WTC11 (cell line): Measurements from ENCODE around the gene GNLY. TPM values are rescaled to one million over a fixed set of nuclear protein-coding genes. Genes with fewer than 3 reads are reported as not detected.

Experiments used
- ATAC-seq: fragments of 200-7000 bp; cut with Tn5 transposase; 2 replicates; pipeline ENCODE4 v1.10.0; 2021; ENCODE audit warnings: mild to moderate bottlenecking, moderate library complexity
- CTCF ChIA-PET: fragments of 300-600 bp; sonication (Branson Sonifier 250); formaldehyde crosslinking; loops from one replicate; lab custom pipeline; 2021; ENCODE audit warnings: antibody characterized with exemption; lab: Charles Lee
- POLR2A ChIA-PET: fragments of 350-600 bp; sonication (Branson Sonifier 250); formaldehyde crosslinking; loops from one replicate; lab custom pipeline; 2021; ENCODE audit warnings: antibody characterized with exemption; lab: Charles Lee
- DNase-seq: peaks from one replicate; pipeline ENCODE4 v3.0.0; 2021; ENCODE audit warnings: low spot score
- H3K27ac Mint-ChIP-seq: 2 replicates; pipeline ENCODE4 v1.8.0; 2021; ENCODE audit warnings: mixed read lengths
- H3K27me3 Mint-ChIP-seq: 2 replicates; pipeline ENCODE4 v1.8.0; 2021; ENCODE audit warnings: low read depth, mild to moderate bottlenecking, moderate library complexity, mixed read lengths
- H3K36me3 Mint-ChIP-seq: 2 replicates; pipeline ENCODE4 v1.8.0; 2021; ENCODE audit warnings: mixed read lengths
- H3K4me1 Mint-ChIP-seq: 2 replicates; pipeline ENCODE4 v1.8.0; 2022; ENCODE audit warnings: mixed read lengths
- H3K4me3 Mint-ChIP-seq: 2 replicates; pipeline ENCODE4 v1.8.0; 2021; ENCODE audit warnings: mild to moderate bottlenecking, moderate library complexity, mixed read lengths
- H3K9me3 Mint-ChIP-seq: 2 replicates; pipeline ENCODE4 v1.8.0; 2021; ENCODE audit warnings: mixed read lengths
- AR ChIP-seq: fragments of 250-450 bp; sonication (Bioruptor Pico); IDR thresholded peaks from 2 replicates; pipeline ENCODE4 v1.9.0; 2021; ENCODE audit warnings: mild to moderate bottlenecking
- E2F1 ChIP-seq: sonication (generic); formaldehyde crosslinking; IDR thresholded peaks from 2 replicates; pipeline ENCODE4 v1.8.0; 2022; ENCODE audit warnings: mild to moderate bottlenecking, missing genetic modification reagents
- EMX1 ChIP-seq: fragments of 250-450 bp; sonication (Bioruptor Pico); IDR thresholded peaks from 2 replicates; pipeline ENCODE4 v1.8.0; 2021; ENCODE audit warnings: mild to moderate bottlenecking
- ETV6 ChIP-seq: sonication (generic); formaldehyde crosslinking; IDR thresholded peaks from 2 replicates; pipeline ENCODE4 v1.8.1; 2022; ENCODE audit warnings: mild to moderate bottlenecking, missing genetic modification reagents
- FOXK1 ChIP-seq: sonication (generic); formaldehyde crosslinking; IDR thresholded peaks from 2 replicates; pipeline ENCODE4 v1.8.0; 2022; ENCODE audit warnings: mild to moderate bottlenecking, moderate library complexity, missing genetic modification reagents
- GRHL2 ChIP-seq: fragments of 250-450 bp; sonication (Bioruptor Pico); IDR thresholded peaks from 2 replicates; pipeline ENCODE4 v1.8.0; 2022; ENCODE audit warnings: mild to moderate bottlenecking, moderate library complexity; ENCODE audit not compliant: insufficient replicate concordance, severe bottlenecking
- GTF2I ChIP-seq: fragments of 250-450 bp; sonication (Bioruptor Pico); conservative IDR thresholded peaks from 2 replicates; pipeline ENCODE4 v1.4.0; 2021; ENCODE audit warnings: mild to moderate bottlenecking
- MLX ChIP-seq: sonication (generic); formaldehyde crosslinking; IDR thresholded peaks from 2 replicates; pipeline ENCODE4 v1.8.1; 2023; ENCODE audit warnings: mild to moderate bottlenecking, missing genetic modification reagents, moderate library complexity
- MYBL2 ChIP-seq: sonication (generic); formaldehyde crosslinking; IDR thresholded peaks from 2 replicates; pipeline ENCODE4 v1.8.1; 2023; ENCODE audit warnings: mild to moderate bottlenecking, moderate library complexity, missing genetic modification reagents
- NFE2L1 ChIP-seq: sonication (generic); formaldehyde crosslinking; IDR thresholded peaks from 2 replicates; pipeline ENCODE4 v1.8.1; 2023; ENCODE audit warnings: missing genetic modification reagents
- NFYB ChIP-seq: sonication (generic); formaldehyde crosslinking; conservative IDR thresholded peaks from 2 replicates; pipeline ENCODE4 v1.8.0; 2022; ENCODE audit warnings: low read depth, missing genetic modification reagents
- PRDM15 ChIP-seq: sonication (generic); formaldehyde crosslinking; IDR thresholded peaks from 2 replicates; pipeline ENCODE4 v1.8.0; 2022; ENCODE audit warnings: missing genetic modification reagents
- PRRX2 ChIP-seq: fragments of 250-450 bp; sonication (Bioruptor Pico); IDR thresholded peaks from 2 replicates; pipeline ENCODE4 v1.8.0; 2021; ENCODE audit warnings: mild to moderate bottlenecking
- TCF7 ChIP-seq: sonication (generic); formaldehyde crosslinking; IDR thresholded peaks from 2 replicates; pipeline ENCODE4 v1.8.0; 2022; ENCODE audit warnings: mild to moderate bottlenecking, low read depth, missing genetic modification reagents, moderate library complexity
- TEAD1 ChIP-seq: sonication (generic); formaldehyde crosslinking; IDR thresholded peaks from 2 replicates; pipeline ENCODE4 v1.8.0; 2022; ENCODE audit warnings: mild to moderate bottlenecking, missing genetic modification reagents
- ZNF219 ChIP-seq: sonication (generic); formaldehyde crosslinking; IDR thresholded peaks from 2 replicates; pipeline ENCODE4 v1.8.0; 2023; ENCODE audit warnings: missing genetic modification reagents, mild to moderate bottlenecking, borderline replicate concordance
- ZNF416 ChIP-seq: fragments of 250-450 bp; sonication (Bioruptor Pico); IDR thresholded peaks from 2 replicates; pipeline ENCODE4 v1.9.0; 2021; ENCODE audit warnings: mild to moderate bottlenecking, inconsistent platforms
- total RNA-seq: library from RNA; stranded (reverse); gene quantifications from 3 replicates; pipeline ENCODE4 v1.2.3, GENCODE V29; 2021

GNLY gene
- total RNA-seq, 1 experiment from 2014 or later: not detected

- no peak overlapping the region for H3K27ac Mint-ChIP-seq
- no peaks in the 10 kb centered on the region; the same call in 1 of the 2 replicates for H3K9me3 Mint-ChIP-seq
- peaks cover 9% of the 10 kb centered on the region for H3K4me1 Mint-ChIP-seq
- ATAC-seq (no peak), DNase-seq (no peak)
- POLR2A ChIA-PET: no interaction called here
- no peak for TF ChIP-seq TEAD1 (CRISPR knock-in tag)
- no peak for TF ChIP-seq MYBL2 (CRISPR knock-in tag)
- no peak for TF ChIP-seq GTF2I (CRISPR knock-in tag)
- CTCF ChIA-PET: interaction anchor here (0.7 to 5.8 kb wide), 10 partner anchors 16 to 108 kb away, joined by 3 to 31 read pairs (median 6); no protein-coding TSS in a partner anchor
- H3K4me3 Mint-ChIP-seq: no peak overlapping the region
- H3K36me3 Mint-ChIP-seq: no peaks in the 10 kb centered on the region
- H3K27me3 Mint-ChIP-seq: peaks cover 11% of the 10 kb centered on the region
Observed at GRCh38 chr2:85744741-85745601, 50.8 kb downstream of the GNLY start.

- Mint-ChIP-seq H3K27ac (no peak overlapping the region), H3K9me3 (no peaks in the 10 kb centered on the region), H3K36me3 (no peaks in the 10 kb centered on the region), H3K27me3 (peaks cover 17% of the 10 kb centered on the region), H3K4me1 (peaks cover 9% of the 10 kb centered on the region), H3K4me3 (no peak overlapping the region)
- ChIA-PET POLR2A (no interaction called here), CTCF (interaction anchor here (1.0 to 5.8 kb wide), 8 partner anchors 16 to 108 kb away, joined by 3 to 31 read pairs (median 8); no protein-coding TSS in a partner anchor)
- TF ChIP-seq TCF7 (CRISPR knock-in tag): no peak
- ATAC-seq (no peak), DNase-seq (no peak)
Observed at GRCh38 chr2:85745619-85746018, 51.5 kb downstream of the GNLY start.

- Mint-ChIP-seq H3K27me3 (peaks cover 23% of the 10 kb centered on the region), H3K4me1 (peaks cover 9% of the 10 kb centered on the region)
- no peak for DNase-seq
- no peak for TF ChIP-seq MLX (CRISPR knock-in tag)
- TF ChIP-seq E2F1: no peak
- no peak for TF ChIP-seq FOXK1
- TF ChIP-seq ETV6: no peak
- no peak for TF ChIP-seq EMX1 (CRISPR knock-in tag)
- no peak for TF ChIP-seq PRRX2 (CRISPR knock-in tag)
- TF ChIP-seq AR (CRISPR knock-in tag): no peak
- TF ChIP-seq, all 79 proteins: peak for 0
- ATAC-seq: no peak
- no peaks in the 10 kb centered on the region for H3K36me3 Mint-ChIP-seq
- ChIA-PET POLR2A (no interaction called here), CTCF (interaction anchor here (1.0 to 3.0 kb wide), 4 partner anchors 17 to 68 kb away, joined by 3 to 19 read pairs (median 6); no protein-coding TSS in a partner anchor)
- H3K9me3 Mint-ChIP-seq: no peaks in the 10 kb centered on the region
- no peak overlapping the region for H3K27ac Mint-ChIP-seq
- no peak overlapping the region for H3K4me3 Mint-ChIP-seq
Observed at GRCh38 chr2:85746321-85747004, 52.3 kb downstream of the GNLY start.

- CTCF ChIA-PET: interaction anchor here (1.5 to 2.1 kb wide), 2 partner anchors 18 to 67 kb away, joined by 6 to 9 read pairs; no protein-coding TSS in a partner anchor
- H3K4me1 Mint-ChIP-seq: peaks cover 3% of the 10 kb centered on the region; the same call in 1 of the 2 replicates
- H3K9me3 Mint-ChIP-seq: no peaks in the 10 kb centered on the region
- no peak overlapping the region for H3K27ac Mint-ChIP-seq
- peaks cover 32% of the 10 kb centered on the region for H3K27me3 Mint-ChIP-seq
- no peak overlapping the region for H3K4me3 Mint-ChIP-seq
- POLR2A ChIA-PET: no interaction called here
- no peak for ATAC-seq
- no peaks in the 10 kb centered on the region for H3K36me3 Mint-ChIP-seq
- DNase-seq: no peak
- no peak for TF ChIP-seq ZNF219 (CRISPR knock-in tag)
- no peak for TF ChIP-seq ZNF416
- no peak for TF ChIP-seq EMX1 (CRISPR knock-in tag)
- no peak for TF ChIP-seq NFE2L1
- TF ChIP-seq NFYB (CRISPR knock-in tag): no peak
- no peak for TF ChIP-seq PRDM15 (CRISPR knock-in tag)
- no peak for TF ChIP-seq GRHL2 (CRISPR knock-in tag)
Observed at GRCh38 chr2:85747441-85747840, 53.3 kb downstream of the GNLY start.
